PFSK-1 (cell line): ENCODE data around the gene RTCA.

Experiments
- POLR2AphosphoS5 ChIP-seq: IDR thresholded peaks from 2 replicates; pipeline ENCODE4 v1.6.1; 2012; ENCODE audit warnings: low read depth, mild to moderate bottlenecking, control low read depth, low read length, moderate library complexity
- REST ChIP-seq, 2 experiments: IDR thresholded peaks; 2 replicates each; pipeline versions ENCODE4 v1.6.1 to v1.8.0; 2011 to 2012; ENCODE audit warnings: low read depth in 2 of 2, low read length in 2 of 2, control low read depth in 1 of 2, inconsistent platforms in 1 of 2, mild to moderate bottlenecking in 1 of 2, moderate library complexity in 1 of 2; ENCODE audit not compliant: insufficient read depth in 1 of 2
- TAF1 ChIP-seq: IDR thresholded peaks from 2 replicates; pipeline ENCODE4 v1.6.1; 2012; ENCODE audit warnings: low read length, control low read depth, borderline replicate concordance; ENCODE audit not compliant: insufficient read depth

GRCh38 chr1:100222428-100222827 is 43.6 kb upstream of the RTCA start:
- TF ChIP-seq POLR2AphosphoS5 (no peak), TAF1 (no peak), REST (IDR thresholded peaks at IDR 0.05; ENCODE audit: insufficient read depth in 1 of 2, low read depth in 2 of 2, low read length in 2 of 2) (no peak)
